GM19193 (cell line): Measurements from ENCODE around the gene WDR70.

Source experiments
- POLR2A ChIP-seq: IDR thresholded peaks from 4 replicates; pipeline ENCODE4 v1.6.1; 2011; ENCODE audit not compliant: insufficient read depth, insufficient read length; ENCODE audit errors: extremely low read depth

Gene WDR70

GRCh38 chr5:37471666-37472197 lies 92.6 kb downstream of the WDR70 start:
- TF ChIP-seq POLR2A: no peak

- no peak for TF ChIP-seq POLR2A
Observed at GRCh38 chr5:37477426-37477825, 98.3 kb downstream of the WDR70 start.

- no peak for TF ChIP-seq POLR2A
Observed at GRCh38 chr5:37478121-37478894, 99.2 kb downstream of the WDR70 start.

- TF ChIP-seq POLR2A: no peak
Observed at GRCh38 chr5:37490120-37490810, 111.1 kb downstream of the WDR70 start.

- no peak for TF ChIP-seq POLR2A
Observed at GRCh38 chr5:37490931-37491330, 111.8 kb downstream of the WDR70 start.

GRCh38 chr5:37492778-37493555 lies 113.8 kb downstream of the WDR70 start:
- no peak for TF ChIP-seq POLR2A

GRCh38 chr5:37494756-37495155 lies 115.6 kb downstream of the WDR70 start:
- no peak for TF ChIP-seq POLR2A

GRCh38 chr5:37495210-37495609 lies 116.1 kb downstream of the WDR70 start:
- no peak for TF ChIP-seq POLR2A

GRCh38 chr5:37495668-37496347 lies 116.7 kb downstream of the WDR70 start:
- no peak for TF ChIP-seq POLR2A

- no peak for TF ChIP-seq POLR2A
Observed at GRCh38 chr5:37496902-37497445, 117.9 kb downstream of the WDR70 start.

GRCh38 chr5:37501152-37501551 lies 122.0 kb downstream of the WDR70 start:
- no peak for TF ChIP-seq POLR2A

- no peak for TF ChIP-seq POLR2A
Observed at GRCh38 chr5:37506241-37506640, 127.1 kb downstream of the WDR70 start.

- no peak for TF ChIP-seq POLR2A
Observed at GRCh38 chr5:37506722-37507121, 127.6 kb downstream of the WDR70 start.

- TF ChIP-seq POLR2A: no peak
Observed at GRCh38 chr5:37511646-37512045, 132.5 kb downstream of the WDR70 start.
